WTC11 (cell line): ENCODE measurements around the gene PCNX1. TPM values are rescaled to one million over a fixed set of nuclear protein-coding genes. Genes with fewer than 3 reads are reported as not detected.

Experiments
- ATAC-seq: fragments of 200-7000 bp; cut with Tn5 transposase; 2 replicates; pipeline ENCODE4 v1.10.0; 2021; ENCODE audit warnings: mild to moderate bottlenecking, moderate library complexity
- CTCF ChIA-PET: fragments of 300-600 bp; sonication (Branson Sonifier 250); formaldehyde crosslinking; loops from one replicate; lab custom pipeline; 2021; ENCODE audit warnings: antibody characterized with exemption; lab: Charles Lee
- POLR2A ChIA-PET: fragments of 350-600 bp; sonication (Branson Sonifier 250); formaldehyde crosslinking; loops from one replicate; lab custom pipeline; 2021; ENCODE audit warnings: antibody characterized with exemption; lab: Charles Lee
- DNase-seq: peaks from one replicate; pipeline ENCODE4 v3.0.0; 2021; ENCODE audit warnings: low spot score
- H3K27ac Mint-ChIP-seq: 2 replicates; pipeline ENCODE4 v1.8.0; 2021; ENCODE audit warnings: mixed read lengths
- H3K27me3 Mint-ChIP-seq: 2 replicates; pipeline ENCODE4 v1.8.0; 2021; ENCODE audit warnings: low read depth, mild to moderate bottlenecking, moderate library complexity, mixed read lengths
- H3K36me3 Mint-ChIP-seq: 2 replicates; pipeline ENCODE4 v1.8.0; 2021; ENCODE audit warnings: mixed read lengths
- H3K4me1 Mint-ChIP-seq: 2 replicates; pipeline ENCODE4 v1.8.0; 2022; ENCODE audit warnings: mixed read lengths
- H3K4me3 Mint-ChIP-seq: 2 replicates; pipeline ENCODE4 v1.8.0; 2021; ENCODE audit warnings: mild to moderate bottlenecking, moderate library complexity, mixed read lengths
- H3K9me3 Mint-ChIP-seq: 2 replicates; pipeline ENCODE4 v1.8.0; 2021; ENCODE audit warnings: mixed read lengths
- EMX1 ChIP-seq: fragments of 250-450 bp; sonication (Bioruptor Pico); IDR thresholded peaks from 2 replicates; pipeline ENCODE4 v1.8.0; 2021; ENCODE audit warnings: mild to moderate bottlenecking
- FOXP1 ChIP-seq: sonication (generic); formaldehyde crosslinking; IDR thresholded peaks from 2 replicates; pipeline ENCODE4 v1.8.0; 2022; ENCODE audit warnings: missing genetic modification reagents, mild to moderate bottlenecking, moderate library complexity, borderline replicate concordance
- GABPB1 ChIP-seq: sonication (generic); formaldehyde crosslinking; IDR thresholded peaks from 2 replicates; pipeline ENCODE4 v1.8.1; 2023; ENCODE audit warnings: mild to moderate bottlenecking, missing genetic modification reagents
- MXD4 ChIP-seq: fragments of 250-450 bp; sonication (Bioruptor Pico); IDR thresholded peaks from 2 replicates; pipeline ENCODE4 v1.8.0; 2021; ENCODE audit warnings: mild to moderate bottlenecking, moderate library complexity, borderline replicate concordance
- MYBL2 ChIP-seq: sonication (generic); formaldehyde crosslinking; IDR thresholded peaks from 2 replicates; pipeline ENCODE4 v1.8.1; 2023; ENCODE audit warnings: mild to moderate bottlenecking, moderate library complexity, missing genetic modification reagents
- NR2C2 ChIP-seq: sonication (generic); formaldehyde crosslinking; IDR thresholded peaks from 2 replicates; pipeline ENCODE4 v1.8.0; 2022; ENCODE audit warnings: mild to moderate bottlenecking, missing genetic modification reagents
- SMAD3 ChIP-seq: sonication (generic); formaldehyde crosslinking; IDR thresholded peaks from 2 replicates; pipeline ENCODE4 v1.8.0; 2022; ENCODE audit warnings: missing genetic modification reagents, mild to moderate bottlenecking, borderline replicate concordance
- SOX15 ChIP-seq: fragments of 250-450 bp; sonication (Bioruptor Pico); IDR thresholded peaks from 2 replicates; pipeline ENCODE4 v1.9.0; 2021; ENCODE audit warnings: mild to moderate bottlenecking
- TCF7 ChIP-seq: sonication (generic); formaldehyde crosslinking; IDR thresholded peaks from 2 replicates; pipeline ENCODE4 v1.8.0; 2022; ENCODE audit warnings: mild to moderate bottlenecking, low read depth, missing genetic modification reagents, moderate library complexity
- total RNA-seq: library from RNA; stranded (reverse); gene quantifications from 3 replicates; pipeline ENCODE4 v1.2.3, GENCODE V29; 2021
- TF ChIP-seq, protein P1 (sequence below): sonication (generic); formaldehyde crosslinking; IDR thresholded peaks from 2 replicates; pipeline ENCODE4 v1.8.0; 2022; ENCODE audit warnings: mild to moderate bottlenecking, missing genetic modification reagents
- TF ChIP-seq, protein P2 (sequence below): fragments of 200-600 bp; IDR thresholded peaks from 2 replicates; pipeline ENCODE4 v1.8.0; 2022; ENCODE audit warnings: antibody characterized with exemption
- TF ChIP-seq, protein P3 (sequence below): fragments of 250-450 bp; sonication (Bioruptor Pico); IDR thresholded peaks from 2 replicates; pipeline ENCODE4 v1.9.0; 2021; ENCODE audit warnings: mild to moderate bottlenecking
- TF ChIP-seq, protein P4 (sequence below): fragments of 250-450 bp; sonication (Bioruptor Pico); IDR thresholded peaks from 2 replicates; pipeline ENCODE4 v1.8.0; 2021; ENCODE audit warnings: mild to moderate bottlenecking
- TF ChIP-seq, protein P5 (sequence below): sonication (generic); formaldehyde crosslinking; conservative IDR thresholded peaks from 2 replicates; pipeline ENCODE4 v1.8.1; 2023; ENCODE audit warnings: mild to moderate bottlenecking, low read depth, missing genetic modification reagents, moderate library complexity
- TF ChIP-seq, protein P6 (sequence below): fragments of 250-450 bp; sonication (Bioruptor Pico); IDR thresholded peaks from 2 replicates; pipeline ENCODE4 v1.9.0; 2021; ENCODE audit warnings: mild to moderate bottlenecking

Gene PCNX1
- total RNA-seq, 1 experiment from 2014 or later: 46.4 TPM

DNA sequence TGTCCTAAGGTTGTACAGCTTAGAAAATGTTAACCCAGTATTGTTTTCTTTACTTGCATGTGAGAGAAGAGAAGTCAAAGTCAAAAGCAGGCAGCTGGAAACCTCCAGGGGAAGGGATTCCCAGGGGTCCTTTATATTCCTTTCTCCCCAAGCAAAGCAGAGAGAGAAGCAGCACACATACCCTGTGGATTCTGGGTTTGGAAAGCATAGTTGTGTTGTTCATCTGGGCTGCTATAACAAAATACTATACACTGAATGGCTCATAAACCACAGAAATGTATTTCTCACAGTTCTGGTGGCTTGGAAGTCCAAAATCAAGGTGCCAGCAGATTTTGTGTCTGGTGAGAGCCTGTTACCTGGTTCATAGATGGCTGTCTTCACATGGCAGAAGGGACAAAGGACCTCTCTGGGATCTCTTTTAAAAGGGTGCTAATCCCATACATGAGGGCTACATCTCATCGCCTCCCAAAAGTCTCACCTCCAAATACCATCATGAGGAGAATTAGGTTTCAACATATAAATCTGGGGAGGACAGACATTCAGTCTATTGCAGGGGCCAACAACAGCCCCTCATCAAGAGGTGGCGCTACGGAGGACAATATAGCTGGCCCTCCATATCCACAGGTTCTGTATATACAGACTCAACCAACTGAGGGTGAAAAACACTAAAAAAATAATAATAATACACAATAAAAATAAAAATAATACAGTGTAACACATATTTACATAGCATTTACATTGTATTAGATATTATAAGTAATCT is 19.3 kb upstream of the PCNX1 start:
- Mint-ChIP-seq H3K27ac (no peak overlapping the region), H3K4me1 (peaks cover 10% of the 10 kb centered on the region; the same call in 1 of the 2 replicates), H3K4me3 (no peak overlapping the region), H3K36me3 (no peaks in the 10 kb centered on the region), H3K27me3 (peaks cover 3% of the 10 kb centered on the region; the same call in 1 of the 2 replicates), H3K9me3 (no peaks in the 10 kb centered on the region)
- ChIA-PET POLR2A (no interaction called here), CTCF (interaction anchor here (0.6 to 3.0 kb wide), 12 partner anchors 14 to 90 kb away, joined by 3 to 13 read pairs (median 3); partner anchors contain the start of gene PCNX1)
- TF ChIP-seq, protein P1, sequence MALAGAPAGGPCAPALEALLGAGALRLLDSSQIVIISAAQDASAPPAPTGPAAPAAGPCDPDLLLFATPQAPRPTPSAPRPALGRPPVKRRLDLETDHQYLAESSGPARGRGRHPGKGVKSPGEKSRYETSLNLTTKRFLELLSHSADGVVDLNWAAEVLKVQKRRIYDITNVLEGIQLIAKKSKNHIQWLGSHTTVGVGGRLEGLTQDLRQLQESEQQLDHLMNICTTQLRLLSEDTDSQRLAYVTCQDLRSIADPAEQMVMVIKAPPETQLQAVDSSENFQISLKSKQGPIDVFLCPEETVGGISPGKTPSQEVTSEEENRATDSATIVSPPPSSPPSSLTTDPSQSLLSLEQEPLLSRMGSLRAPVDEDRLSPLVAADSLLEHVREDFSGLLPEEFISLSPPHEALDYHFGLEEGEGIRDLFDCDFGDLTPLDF (CRISPR knock-in tag): no peak
- TF ChIP-seq, protein P2, sequence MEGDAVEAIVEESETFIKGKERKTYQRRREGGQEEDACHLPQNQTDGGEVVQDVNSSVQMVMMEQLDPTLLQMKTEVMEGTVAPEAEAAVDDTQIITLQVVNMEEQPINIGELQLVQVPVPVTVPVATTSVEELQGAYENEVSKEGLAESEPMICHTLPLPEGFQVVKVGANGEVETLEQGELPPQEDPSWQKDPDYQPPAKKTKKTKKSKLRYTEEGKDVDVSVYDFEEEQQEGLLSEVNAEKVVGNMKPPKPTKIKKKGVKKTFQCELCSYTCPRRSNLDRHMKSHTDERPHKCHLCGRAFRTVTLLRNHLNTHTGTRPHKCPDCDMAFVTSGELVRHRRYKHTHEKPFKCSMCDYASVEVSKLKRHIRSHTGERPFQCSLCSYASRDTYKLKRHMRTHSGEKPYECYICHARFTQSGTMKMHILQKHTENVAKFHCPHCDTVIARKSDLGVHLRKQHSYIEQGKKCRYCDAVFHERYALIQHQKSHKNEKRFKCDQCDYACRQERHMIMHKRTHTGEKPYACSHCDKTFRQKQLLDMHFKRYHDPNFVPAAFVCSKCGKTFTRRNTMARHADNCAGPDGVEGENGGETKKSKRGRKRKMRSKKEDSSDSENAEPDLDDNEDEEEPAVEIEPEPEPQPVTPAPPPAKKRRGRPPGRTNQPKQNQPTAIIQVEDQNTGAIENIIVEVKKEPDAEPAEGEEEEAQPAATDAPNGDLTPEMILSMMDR: no peak
- ATAC-seq (peak; percentile 81), DNase-seq (peak; percentile 25)

DNA sequence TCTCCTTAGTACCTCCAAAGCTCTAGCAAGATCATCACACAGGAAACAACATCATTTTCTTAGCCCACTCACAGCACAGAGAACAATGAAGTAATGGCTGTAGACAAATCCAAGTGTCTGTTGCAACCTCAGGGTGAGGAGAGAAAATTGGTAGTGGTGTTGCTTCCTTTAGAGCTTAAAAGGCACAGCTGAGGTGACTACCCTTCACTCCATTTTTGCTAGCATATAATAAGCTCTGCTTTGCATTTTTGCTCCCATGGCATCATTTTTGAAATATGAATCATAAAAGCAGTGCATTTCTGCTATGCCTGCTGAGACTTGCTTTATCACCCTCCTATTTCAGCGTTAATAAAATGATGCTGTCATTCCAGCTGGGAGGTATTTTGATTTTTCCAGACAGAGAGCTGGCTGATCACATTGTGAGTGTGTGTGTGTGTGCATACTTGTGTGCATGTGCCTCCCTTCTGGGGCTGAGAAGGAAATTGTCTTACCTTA is 18.5 kb upstream of the PCNX1 start:
- POLR2A ChIA-PET: no interaction called here
- no peak for ATAC-seq

DNA sequence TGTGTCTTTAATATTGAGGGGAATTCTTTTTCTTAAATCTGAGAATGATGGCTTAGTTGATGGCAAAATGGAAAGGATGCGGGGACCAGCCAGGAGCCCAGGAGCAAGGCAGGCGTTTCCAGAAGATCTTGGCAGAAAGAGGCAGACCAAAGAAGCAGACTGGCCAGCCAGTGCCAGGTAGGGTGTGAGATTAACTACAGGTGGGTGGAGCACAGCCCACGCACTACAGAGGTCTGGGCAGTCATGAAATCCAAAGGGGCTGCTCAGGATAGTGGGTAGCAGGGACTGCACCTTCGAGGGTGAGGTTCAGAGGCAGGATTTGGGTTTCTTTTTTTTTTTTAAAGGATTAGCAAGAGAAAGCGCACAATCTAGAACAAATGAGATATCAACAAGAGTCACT is 17.7 kb upstream of the PCNX1 start:
- Mint-ChIP-seq H3K27me3 (peaks cover 3% of the 10 kb centered on the region; the same call in 1 of the 2 replicates), H3K4me1 (peaks cover 14% of the 10 kb centered on the region)
- CTCF ChIA-PET: interaction anchor here (1.6 kb wide), 1 partner anchor 15 kb away, joined by 9 read pairs; no protein-coding TSS in a partner anchor

More for the DNA sequence above, 18.5 kb upstream of the PCNX1 start:
- Mint-ChIP-seq H3K4me3 (no peak overlapping the region), H3K27me3 (peaks cover 3% of the 10 kb centered on the region; the same call in 1 of the 2 replicates)
- TF ChIP-seq, protein P3, sequence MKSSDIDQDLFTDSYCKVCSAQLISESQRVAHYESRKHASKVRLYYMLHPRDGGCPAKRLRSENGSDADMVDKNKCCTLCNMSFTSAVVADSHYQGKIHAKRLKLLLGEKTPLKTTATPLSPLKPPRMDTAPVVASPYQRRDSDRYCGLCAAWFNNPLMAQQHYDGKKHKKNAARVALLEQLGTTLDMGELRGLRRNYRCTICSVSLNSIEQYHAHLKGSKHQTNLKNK: no peak
- TF ChIP-seq SOX15 (CRISPR knock-in tag) (no peak), MYBL2 (CRISPR knock-in tag) (no peak), FOXP1 (CRISPR knock-in tag) (no peak), GABPB1 (no peak), NR2C2 (CRISPR knock-in tag) (no peak), SMAD3 (CRISPR knock-in tag) (no peak)
- TF ChIP-seq, protein P4, sequence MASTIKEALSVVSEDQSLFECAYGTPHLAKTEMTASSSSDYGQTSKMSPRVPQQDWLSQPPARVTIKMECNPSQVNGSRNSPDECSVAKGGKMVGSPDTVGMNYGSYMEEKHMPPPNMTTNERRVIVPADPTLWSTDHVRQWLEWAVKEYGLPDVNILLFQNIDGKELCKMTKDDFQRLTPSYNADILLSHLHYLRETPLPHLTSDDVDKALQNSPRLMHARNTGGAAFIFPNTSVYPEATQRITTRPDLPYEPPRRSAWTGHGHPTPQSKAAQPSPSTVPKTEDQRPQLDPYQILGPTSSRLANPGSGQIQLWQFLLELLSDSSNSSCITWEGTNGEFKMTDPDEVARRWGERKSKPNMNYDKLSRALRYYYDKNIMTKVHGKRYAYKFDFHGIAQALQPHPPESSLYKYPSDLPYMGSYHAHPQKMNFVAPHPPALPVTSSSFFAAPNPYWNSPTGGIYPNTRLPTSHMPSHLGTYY (CRISPR knock-in tag): no peak
- TF ChIP-seq, protein P5, sequence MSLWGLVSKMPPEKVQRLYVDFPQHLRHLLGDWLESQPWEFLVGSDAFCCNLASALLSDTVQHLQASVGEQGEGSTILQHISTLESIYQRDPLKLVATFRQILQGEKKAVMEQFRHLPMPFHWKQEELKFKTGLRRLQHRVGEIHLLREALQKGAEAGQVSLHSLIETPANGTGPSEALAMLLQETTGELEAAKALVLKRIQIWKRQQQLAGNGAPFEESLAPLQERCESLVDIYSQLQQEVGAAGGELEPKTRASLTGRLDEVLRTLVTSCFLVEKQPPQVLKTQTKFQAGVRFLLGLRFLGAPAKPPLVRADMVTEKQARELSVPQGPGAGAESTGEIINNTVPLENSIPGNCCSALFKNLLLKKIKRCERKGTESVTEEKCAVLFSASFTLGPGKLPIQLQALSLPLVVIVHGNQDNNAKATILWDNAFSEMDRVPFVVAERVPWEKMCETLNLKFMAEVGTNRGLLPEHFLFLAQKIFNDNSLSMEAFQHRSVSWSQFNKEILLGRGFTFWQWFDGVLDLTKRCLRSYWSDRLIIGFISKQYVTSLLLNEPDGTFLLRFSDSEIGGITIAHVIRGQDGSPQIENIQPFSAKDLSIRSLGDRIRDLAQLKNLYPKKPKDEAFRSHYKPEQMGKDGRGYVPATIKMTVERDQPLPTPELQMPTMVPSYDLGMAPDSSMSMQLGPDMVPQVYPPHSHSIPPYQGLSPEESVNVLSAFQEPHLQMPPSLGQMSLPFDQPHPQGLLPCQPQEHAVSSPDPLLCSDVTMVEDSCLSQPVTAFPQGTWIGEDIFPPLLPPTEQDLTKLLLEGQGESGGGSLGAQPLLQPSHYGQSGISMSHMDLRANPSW (CRISPR knock-in tag): no peak
- TF ChIP-seq, all 79 proteins: peak for 0
- H3K36me3 Mint-ChIP-seq: no peaks in the 10 kb centered on the region
- H3K9me3 Mint-ChIP-seq: no peaks in the 10 kb centered on the region
- H3K27ac Mint-ChIP-seq: no peak overlapping the region
- DNase-seq: no peak
- H3K4me1 Mint-ChIP-seq: peaks cover 10% of the 10 kb centered on the region; the same call in 1 of the 2 replicates
- CTCF ChIA-PET: interaction anchor here (0.6 to 2.2 kb wide), 10 partner anchors 13 to 89 kb away, joined by 3 to 9 read pairs (median 3); partner anchors contain the start of gene PCNX1

More for the DNA sequence above, 17.7 kb upstream of the PCNX1 start:
- H3K27ac Mint-ChIP-seq: no peak overlapping the region
- H3K36me3 Mint-ChIP-seq: no peaks in the 10 kb centered on the region
- DNase-seq: no peak
- no peak overlapping the region for H3K4me3 Mint-ChIP-seq
- ATAC-seq: peak; percentile 22; the same call in 1 of the 2 replicates
- POLR2A ChIA-PET: no interaction called here
- no peaks in the 10 kb centered on the region for H3K9me3 Mint-ChIP-seq
- TF ChIP-seq, protein P6, sequence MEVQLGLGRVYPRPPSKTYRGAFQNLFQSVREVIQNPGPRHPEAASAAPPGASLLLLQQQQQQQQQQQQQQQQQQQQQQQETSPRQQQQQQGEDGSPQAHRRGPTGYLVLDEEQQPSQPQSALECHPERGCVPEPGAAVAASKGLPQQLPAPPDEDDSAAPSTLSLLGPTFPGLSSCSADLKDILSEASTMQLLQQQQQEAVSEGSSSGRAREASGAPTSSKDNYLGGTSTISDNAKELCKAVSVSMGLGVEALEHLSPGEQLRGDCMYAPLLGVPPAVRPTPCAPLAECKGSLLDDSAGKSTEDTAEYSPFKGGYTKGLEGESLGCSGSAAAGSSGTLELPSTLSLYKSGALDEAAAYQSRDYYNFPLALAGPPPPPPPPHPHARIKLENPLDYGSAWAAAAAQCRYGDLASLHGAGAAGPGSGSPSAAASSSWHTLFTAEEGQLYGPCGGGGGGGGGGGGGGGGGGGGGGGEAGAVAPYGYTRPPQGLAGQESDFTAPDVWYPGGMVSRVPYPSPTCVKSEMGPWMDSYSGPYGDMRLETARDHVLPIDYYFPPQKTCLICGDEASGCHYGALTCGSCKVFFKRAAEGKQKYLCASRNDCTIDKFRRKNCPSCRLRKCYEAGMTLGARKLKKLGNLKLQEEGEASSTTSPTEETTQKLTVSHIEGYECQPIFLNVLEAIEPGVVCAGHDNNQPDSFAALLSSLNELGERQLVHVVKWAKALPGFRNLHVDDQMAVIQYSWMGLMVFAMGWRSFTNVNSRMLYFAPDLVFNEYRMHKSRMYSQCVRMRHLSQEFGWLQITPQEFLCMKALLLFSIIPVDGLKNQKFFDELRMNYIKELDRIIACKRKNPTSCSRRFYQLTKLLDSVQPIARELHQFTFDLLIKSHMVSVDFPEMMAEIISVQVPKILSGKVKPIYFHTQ (CRISPR knock-in tag): no peak
- TF ChIP-seq EMX1 (no peak), TCF7 (CRISPR knock-in tag) (no peak), MXD4 (CRISPR knock-in tag) (no peak)
- TF ChIP-seq, all 79 proteins: peak for 0
